IMR-90 (cell line): ENCODE measurements around the gene ELP4. TPM values are rescaled to one million over a fixed set of nuclear protein-coding genes. Genes with fewer than 3 reads are reported as not detected.

Experiments used
- ATAC-seq: fragments of 200-7000 bp; cut with Tn5 transposase; 2 replicates; pipeline ENCODE4 v1.9.1; 2020; ENCODE audit warnings: low read depth, mild to moderate bottlenecking, moderate library complexity
- BruUV-seq: library from RNA; stranded (reverse); fragments of 400-500 nt; replicated peaks from 2 replicates; lab custom pipeline; 2021; lab: Mats Ljungman, UMichigan
- CTCF ChIA-PET: fragments of 300-600 bp; formaldehyde crosslinking; extraction: SDS; loops from one replicate; lab custom pipeline; 2021; ENCODE audit warnings: antibody characterized with exemption; lab: Yijun Ruan, JAX
- POLR2A ChIA-PET: fragments of 300-600 bp; sonication (Branson Sonifier 250); formaldehyde crosslinking; loops from one replicate; lab custom pipeline; 2022; ENCODE audit warnings: antibody characterized with exemption; ENCODE audit not compliant: unreplicated experiment; lab: Charles Lee
- DNase-seq: peaks from one replicate; pipeline ENCODE4 v3.0.0; 2013
- H2AFZ ChIP-seq: replicated peaks from 2 replicates; pipeline ENCODE3; 2013; ENCODE audit warnings: low read length, mild to moderate bottlenecking; ENCODE audit not compliant: poor library complexity
- H2AK5ac ChIP-seq: 2 replicates; pipeline ENCODE4 v1.6.1; 2013; ENCODE audit warnings: low read depth, low read length, inconsistent platforms
- H2AK9ac ChIP-seq: replicated peaks from 2 replicates; pipeline ENCODE3; 2013; ENCODE audit warnings: mild to moderate bottlenecking, low read depth, low read length, moderate library complexity; ENCODE audit not compliant: poor library complexity
- H2BK120ac ChIP-seq: 2 replicates; pipeline ENCODE4 v1.6.1; 2013; ENCODE audit warnings: low read depth, low read length, inconsistent platforms
- H2BK15ac ChIP-seq: 3 replicates; pipeline ENCODE4 v1.6.1; 2013; ENCODE audit warnings: low read depth, low read length, inconsistent platforms
- H2BK20ac ChIP-seq: 2 replicates; pipeline ENCODE4 v1.6.1; 2013; ENCODE audit warnings: low read depth, mild to moderate bottlenecking, inconsistent platforms, low read length, moderate library complexity
- H2BK5ac ChIP-seq: 2 replicates; pipeline ENCODE4 v1.6.1; 2013; ENCODE audit warnings: mild to moderate bottlenecking, low read depth, low read length, inconsistent platforms; ENCODE audit not compliant: poor library complexity, severe bottlenecking
- H3K14ac ChIP-seq: replicated peaks from 2 replicates; pipeline ENCODE4 v1.6.1; 2013; ENCODE audit warnings: low read depth, low read length, inconsistent platforms
- H3K18ac ChIP-seq: 2 replicates; pipeline ENCODE4 v1.6.1; 2013; ENCODE audit warnings: low read depth, low read length, control low read depth
- H3K23ac ChIP-seq: 2 replicates; pipeline ENCODE4 v1.6.1; 2013; ENCODE audit warnings: low read depth, low read length, inconsistent platforms
- H3K27ac ChIP-seq: 2 replicates; pipeline ENCODE4 v1.5.1; 2013; ENCODE audit warnings: mild to moderate bottlenecking, control low read depth, low read length; ENCODE audit not compliant: insufficient read depth
- H3K27me3 ChIP-seq: 2 replicates; pipeline ENCODE4 v1.6.1; 2013; ENCODE audit warnings: low read length; ENCODE audit not compliant: control insufficient read depth, insufficient read depth
- H3K36me3 ChIP-seq: 2 replicates; pipeline ENCODE4 v1.6.1; 2013; ENCODE audit warnings: low read length, mixed read lengths; ENCODE audit not compliant: control insufficient read depth, insufficient read depth
- H3K4ac ChIP-seq: 2 replicates; pipeline ENCODE4 v1.6.1; 2013; ENCODE audit warnings: low read depth, low read length, inconsistent platforms
- H3K4me1 ChIP-seq: 2 replicates; pipeline ENCODE4 v1.6.1; 2013; ENCODE audit warnings: low read length, mixed read lengths; ENCODE audit not compliant: control insufficient read depth, insufficient read depth
- H3K4me2 ChIP-seq: 2 replicates; pipeline ENCODE4 v1.6.1; 2013; ENCODE audit warnings: low read depth, mild to moderate bottlenecking, control low read depth, low read length, moderate library complexity
- H3K4me3 ChIP-seq: 2 replicates; pipeline ENCODE4 v1.5.1; 2013; ENCODE audit warnings: low read depth, mild to moderate bottlenecking, control low read depth, low read length, moderate library complexity; ENCODE audit not compliant: insufficient read depth
- H3K56ac ChIP-seq: 2 replicates; pipeline ENCODE4 v1.6.1; 2013; ENCODE audit warnings: low read length, inconsistent platforms; ENCODE audit not compliant: insufficient read depth; ENCODE audit errors: extremely low read depth
- H3K79me1 ChIP-seq, 2 experiments: 2 replicates each; pipeline ENCODE4 v1.6.1; 2013; ENCODE audit warnings: low read length in 2 of 2, inconsistent platforms in 1 of 2, low read depth in 1 of 2
- H3K9ac ChIP-seq: 2 replicates; pipeline ENCODE4 v1.6.1; 2013; ENCODE audit warnings: low read depth, low read length, control low read depth
- H3K9me1 ChIP-seq: 2 replicates; pipeline ENCODE4 v1.6.1; 2013; ENCODE audit warnings: low read length, inconsistent platforms; ENCODE audit not compliant: insufficient read depth
- H3K9me3 ChIP-seq: 2 replicates; pipeline ENCODE4 v1.6.1; 2013; ENCODE audit warnings: low read length; ENCODE audit not compliant: control insufficient read depth, insufficient read depth
- H4K20me1 ChIP-seq: 2 replicates; pipeline ENCODE4 v1.6.1; 2013; ENCODE audit warnings: low read length, inconsistent platforms; ENCODE audit not compliant: insufficient read depth
- H4K5ac ChIP-seq: 2 replicates; pipeline ENCODE4 v1.6.1; 2013; ENCODE audit warnings: mild to moderate bottlenecking, low read depth, low read length, control low read depth
- H4K8ac ChIP-seq, 2 experiments: 2 replicates each; pipeline ENCODE4 v1.6.1; 2013; ENCODE audit warnings: low read depth in 2 of 2, low read length in 2 of 2, control low read depth in 1 of 2, inconsistent platforms in 1 of 2
- H4K91ac ChIP-seq: 2 replicates; pipeline ENCODE4 v1.6.1; 2013; ENCODE audit warnings: low read depth, low read length, inconsistent platforms; ENCODE audit not compliant: insufficient read depth
- BHLHE40 ChIP-seq: fragments of 150-350 bp; IDR thresholded peaks from 2 replicates; pipeline ENCODE4 v1.6.1; 2016; ENCODE audit warnings: mild to moderate bottlenecking, low read depth, low read length
- CEBPB ChIP-seq: IDR thresholded peaks from 2 replicates; pipeline ENCODE4 v1.6.1; 2012; ENCODE audit warnings: low read depth, low read length, improper control_type of control experiment
- CHD1 ChIP-seq: IDR thresholded peaks from 2 replicates; pipeline ENCODE4 v1.6.1; 2012; ENCODE audit warnings: low read depth, low read length, improper control_type of control experiment
- FOS ChIP-seq: fragments of 150-350 bp; IDR thresholded peaks from 2 replicates; pipeline ENCODE4 v1.6.1; 2016; ENCODE audit warnings: low read depth, low read length
- MAFK ChIP-seq: IDR thresholded peaks from 2 replicates; pipeline ENCODE4 v1.6.1; 2012; ENCODE audit warnings: low read depth, low read length, improper control_type of control experiment
- MXI1 ChIP-seq: IDR thresholded peaks from 2 replicates; pipeline ENCODE4 v1.6.1; 2012; ENCODE audit warnings: low read depth, mild to moderate bottlenecking, low read length, moderate library complexity, borderline replicate concordance
- NFE2L2 ChIP-seq: fragments of 150-350 bp; IDR thresholded peaks from 2 replicates; pipeline ENCODE4 v1.6.1; 2016; ENCODE audit warnings: low read depth, mild to moderate bottlenecking, low read length
- RAD21 ChIP-seq: IDR thresholded peaks from 2 replicates; pipeline ENCODE4 v1.6.1; 2012; ENCODE audit warnings: low read length, improper control_type of control experiment
- RFX5 ChIP-seq: IDR thresholded peaks from 2 replicates; pipeline ENCODE4 v1.8.0; 2012; ENCODE audit warnings: low read depth, mild to moderate bottlenecking, low read length, moderate library complexity
- WGBS, 2 experiments: methylation state at CpG; one replicate each; pipeline versions ENCODE4 v1.1.5 to v1.1.7; 2013; ENCODE audit warnings: missing lambda C conversion rate in 2 of 2; ENCODE audit not compliant: insufficient read length in 1 of 2; ENCODE audit errors: extremely low coverage in 2 of 2; 5-methylcytosine and 5-hydroxymethylcytosine counted together
- dilution Hi-C: fragments of 300-500 bp; cut with HindIII; formaldehyde crosslinking; loops from one replicate; pipeline ENCODE4 v1.14.3; 2018; ENCODE audit warnings: low sequenced_read_pairs; ENCODE audit not compliant: unreplicated experiment
- in situ Hi-C: fragments of 300-500 bp; cut with MboI; formaldehyde crosslinking; loops from 3 replicates; pipeline ENCODE4 v1.14.3; 2019; ENCODE audit warnings: low sequenced_read_pairs, inconsistent platforms, mixed read lengths
- intact Hi-C: fragments of 100-400 bp; cut with micrococcal nuclease; formaldehyde crosslinking; loops from 2 replicates; pipeline ENCODE4 v1.10.0; 2022
- polyA plus RNA-seq, 3 experiments: library from polyadenylated mRNA; depleted of rRNA; stranded (reverse); fragments of >200 nt; gene quantifications; 2 replicates each; pipeline ENCODE4 v1.2.3, GENCODE V29; 2012; ENCODE audit warnings: low replicate concordance in 1 of 3
- total RNA-seq: library from RNA; depleted of rRNA; stranded (reverse); fragments of >200 nt; gene quantifications from 2 replicates; pipeline ENCODE4 v1.2.3, GENCODE V29; 2012
- TF ChIP-seq, protein P1 (sequence below): conservative IDR thresholded peaks from 2 replicates; pipeline ENCODE4 v1.5.1; 2012; ENCODE audit warnings: mild to moderate bottlenecking, low read depth, low read length, improper control_type of control experiment

ELP4 gene
- total and polyA plus RNA-seq, 2 of the 4 experiments (the other 2 are of a cell fraction), result 8.4 to 20.4 TPM

GRCh38 chr11:31478223-31478590 lies 31.4 kb upstream of the ELP4 start:
- no peak overlapping the region for H3K27ac ChIP-seq
- WGBS, 2 experiments, result no CpG with 5 or more reads among the region's 2 CpGs
- H3K9me1 ChIP-seq, result no peaks in the 10 kb centered on the region
- H2AFZ ChIP-seq, result no peak overlapping the region
- no peak overlapping the region for H3K4me2 ChIP-seq
- no peak overlapping the region for H4K5ac ChIP-seq
- in situ Hi-C loops, result no loop called here
- H3K9me3 ChIP-seq, result no peaks in the 10 kb centered on the region
- TF ChIP-seq CHD1 (no peak), NFE2L2 (no peak), BHLHE40 (no peak), RAD21 (no peak), MAFK (no peak), CEBPB (no peak), FOS (no peak), MXI1 (no peak), RFX5 (no peak)
- TF ChIP-seq, protein P1, sequence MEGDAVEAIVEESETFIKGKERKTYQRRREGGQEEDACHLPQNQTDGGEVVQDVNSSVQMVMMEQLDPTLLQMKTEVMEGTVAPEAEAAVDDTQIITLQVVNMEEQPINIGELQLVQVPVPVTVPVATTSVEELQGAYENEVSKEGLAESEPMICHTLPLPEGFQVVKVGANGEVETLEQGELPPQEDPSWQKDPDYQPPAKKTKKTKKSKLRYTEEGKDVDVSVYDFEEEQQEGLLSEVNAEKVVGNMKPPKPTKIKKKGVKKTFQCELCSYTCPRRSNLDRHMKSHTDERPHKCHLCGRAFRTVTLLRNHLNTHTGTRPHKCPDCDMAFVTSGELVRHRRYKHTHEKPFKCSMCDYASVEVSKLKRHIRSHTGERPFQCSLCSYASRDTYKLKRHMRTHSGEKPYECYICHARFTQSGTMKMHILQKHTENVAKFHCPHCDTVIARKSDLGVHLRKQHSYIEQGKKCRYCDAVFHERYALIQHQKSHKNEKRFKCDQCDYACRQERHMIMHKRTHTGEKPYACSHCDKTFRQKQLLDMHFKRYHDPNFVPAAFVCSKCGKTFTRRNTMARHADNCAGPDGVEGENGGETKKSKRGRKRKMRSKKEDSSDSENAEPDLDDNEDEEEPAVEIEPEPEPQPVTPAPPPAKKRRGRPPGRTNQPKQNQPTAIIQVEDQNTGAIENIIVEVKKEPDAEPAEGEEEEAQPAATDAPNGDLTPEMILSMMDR, result no peak
- H4K91ac ChIP-seq, result no peak overlapping the region
- no peaks in the 10 kb centered on the region for H3K36me3 ChIP-seq
- H3K23ac ChIP-seq, result no peak overlapping the region
- no peak overlapping the region for H3K4me3 ChIP-seq
- no peak overlapping the region for H3K14ac ChIP-seq
- dilution Hi-C loops, result no loop called here
- H3K4ac ChIP-seq, result no peak overlapping the region
- no peaks in the 10 kb centered on the region for H3K4me1 ChIP-seq
- H2BK5ac ChIP-seq, result no peak overlapping the region
- no peak overlapping the region for H3K18ac ChIP-seq
- BruUV-seq, result no TSS peak
- H3K79me1 ChIP-seq, result peaks cover 0 to 3% of the 10 kb centered on the region in 2 experiments; a peak in 2 of 4 replicates
- CTCF ChIA-PET, result no interaction called here
- no peak overlapping the region for H2AK9ac ChIP-seq
- H3K9ac ChIP-seq, result no peak overlapping the region
- POLR2A ChIA-PET, result no interaction called here
- no peak for DNase-seq
- no peak overlapping the region for H2AK5ac ChIP-seq
- no peak overlapping the region for H4K8ac ChIP-seq
- no peaks in the 10 kb centered on the region for H3K27me3 ChIP-seq
- H2BK20ac ChIP-seq, result no peak overlapping the region
- H2BK15ac ChIP-seq, result no peak overlapping the region
- no peak overlapping the region for H2BK120ac ChIP-seq
- no peak overlapping the region for H3K56ac ChIP-seq
- intact Hi-C loops, result no loop called here
- H4K20me1 ChIP-seq, result no peaks in the 10 kb centered on the region
- no peak for ATAC-seq
